ENCODE data around the gene PCED1B. TPM values are rescaled to one million over a fixed set of nuclear protein-coding genes. Genes with fewer than 3 reads are reported as not detected.

Gene PCED1B
- total RNA-seq, 1 donor from 2014 or later, result 0.55 TPM

GRCh38 chr12:47145188-47145587, 65.8 kb downstream of the PCED1B start:
- no peak for TF ChIP-seq CTCF (IDR thresholded peaks at IDR 0.05; ENCODE audit: borderline replicate concordance)
- H3K27me3 ChIP-seq (ENCODE audit: low read depth), result no peaks in the 10 kb centered on the region
- intact Hi-C loops (cut with micrococcal nuclease), result no loop called here

GRCh38 chr12:47147739-47148138, 68.3 kb downstream of the PCED1B start:
- H3K27ac ChIP-seq (replicated peaks), result no peak overlapping the region
- no peak overlapping the region for H3K4me3 ChIP-seq
- DNase-seq, result no peak
- H3K9me3 ChIP-seq (replicated peaks), result peaks cover 18% of the 10 kb centered on the region
- H3K4me1 ChIP-seq, result no peaks in the 10 kb centered on the region
- H3K36me3 ChIP-seq, result no peaks in the 10 kb centered on the region
- intact Hi-C loops (cut with micrococcal nuclease), result no loop called here
- no peak for TF ChIP-seq CTCF (IDR thresholded peaks at IDR 0.05; ENCODE audit: borderline replicate concordance)
- no peaks in the 10 kb centered on the region for H3K27me3 ChIP-seq (ENCODE audit: low read depth)

More at GRCh38 chr12:47145188-47145587, 65.8 kb downstream of the PCED1B start:
- H3K9me3 ChIP-seq (replicated peaks), result peaks cover 11% of the 10 kb centered on the region
- no peak for DNase-seq
- H3K4me1 ChIP-seq, result no peaks in the 10 kb centered on the region
- no peaks in the 10 kb centered on the region for H3K36me3 ChIP-seq
- no peak overlapping the region for H3K27ac ChIP-seq (replicated peaks)
- no peak overlapping the region for H3K4me3 ChIP-seq

- DNase-seq, result no peak
- H3K27me3 ChIP-seq (ENCODE audit: low read depth), result no peaks in the 10 kb centered on the region
- no peak for TF ChIP-seq CTCF (IDR thresholded peaks at IDR 0.05; ENCODE audit: borderline replicate concordance)
- no peak overlapping the region for H3K27ac ChIP-seq (replicated peaks)
- intact Hi-C loops (cut with micrococcal nuclease), result no loop called here
- no peaks in the 10 kb centered on the region for H3K4me1 ChIP-seq
- H3K9me3 ChIP-seq (replicated peaks), result peaks cover 7% of the 10 kb centered on the region
- no peaks in the 10 kb centered on the region for H3K36me3 ChIP-seq
- H3K4me3 ChIP-seq, result no peak overlapping the region
Measured at GRCh38 chr12:47149146-47149545, 69.7 kb downstream of the PCED1B start.

- peaks cover 12% of the 10 kb centered on the region for H3K4me1 ChIP-seq
- no peak for TF ChIP-seq CTCF (IDR thresholded peaks at IDR 0.05; ENCODE audit: borderline replicate concordance)
- intact Hi-C loops (cut with micrococcal nuclease), result no loop called here
- no peaks in the 10 kb centered on the region for H3K27me3 ChIP-seq (ENCODE audit: low read depth)
- no peak overlapping the region for H3K27ac ChIP-seq (replicated peaks)
- H3K9me3 ChIP-seq (replicated peaks), result peaks cover 7% of the 10 kb centered on the region
- H3K4me3 ChIP-seq, result no peak overlapping the region
- no peaks in the 10 kb centered on the region for H3K36me3 ChIP-seq
- no peak for DNase-seq
Measured at GRCh38 chr12:47152095-47152494, 72.7 kb downstream of the PCED1B start.

- TF ChIP-seq CTCF (IDR thresholded peaks at IDR 0.05; ENCODE audit: borderline replicate concordance), result no peak
- DNase-seq, result no peak
- Histone ChIP-seq H3K36me3 (no peaks in the 10 kb centered on the region), H3K4me1 (peaks cover 12% of the 10 kb centered on the region), H3K27me3 (ENCODE audit: low read depth) (no peaks in the 10 kb centered on the region), H3K4me3 (no peak overlapping the region), H3K27ac (replicated peaks) (peak overlapping the region; percentile 24), H3K9me3 (replicated peaks) (peaks cover 7% of the 10 kb centered on the region)
- intact Hi-C loops (cut with micrococcal nuclease), result no loop called here
Measured at GRCh38 chr12:47155457-47156166, 76.2 kb downstream of the PCED1B start.

Measured in left ventricle myocardium inferior (tissue), 1 donor.